ENCODE results near the gene HABP4.

HABP4 gene, protein sequence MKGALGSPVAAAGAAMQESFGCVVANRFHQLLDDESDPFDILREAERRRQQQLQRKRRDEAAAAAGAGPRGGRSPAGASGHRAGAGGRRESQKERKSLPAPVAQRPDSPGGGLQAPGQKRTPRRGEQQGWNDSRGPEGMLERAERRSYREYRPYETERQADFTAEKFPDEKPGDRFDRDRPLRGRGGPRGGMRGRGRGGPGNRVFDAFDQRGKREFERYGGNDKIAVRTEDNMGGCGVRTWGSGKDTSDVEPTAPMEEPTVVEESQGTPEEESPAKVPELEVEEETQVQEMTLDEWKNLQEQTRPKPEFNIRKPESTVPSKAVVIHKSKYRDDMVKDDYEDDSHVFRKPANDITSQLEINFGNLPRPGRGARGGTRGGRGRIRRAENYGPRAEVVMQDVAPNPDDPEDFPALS
- 3.5 to 13.1 (median 7.1) reads per million in 17 experiments for total RNA-seq

DNA sequence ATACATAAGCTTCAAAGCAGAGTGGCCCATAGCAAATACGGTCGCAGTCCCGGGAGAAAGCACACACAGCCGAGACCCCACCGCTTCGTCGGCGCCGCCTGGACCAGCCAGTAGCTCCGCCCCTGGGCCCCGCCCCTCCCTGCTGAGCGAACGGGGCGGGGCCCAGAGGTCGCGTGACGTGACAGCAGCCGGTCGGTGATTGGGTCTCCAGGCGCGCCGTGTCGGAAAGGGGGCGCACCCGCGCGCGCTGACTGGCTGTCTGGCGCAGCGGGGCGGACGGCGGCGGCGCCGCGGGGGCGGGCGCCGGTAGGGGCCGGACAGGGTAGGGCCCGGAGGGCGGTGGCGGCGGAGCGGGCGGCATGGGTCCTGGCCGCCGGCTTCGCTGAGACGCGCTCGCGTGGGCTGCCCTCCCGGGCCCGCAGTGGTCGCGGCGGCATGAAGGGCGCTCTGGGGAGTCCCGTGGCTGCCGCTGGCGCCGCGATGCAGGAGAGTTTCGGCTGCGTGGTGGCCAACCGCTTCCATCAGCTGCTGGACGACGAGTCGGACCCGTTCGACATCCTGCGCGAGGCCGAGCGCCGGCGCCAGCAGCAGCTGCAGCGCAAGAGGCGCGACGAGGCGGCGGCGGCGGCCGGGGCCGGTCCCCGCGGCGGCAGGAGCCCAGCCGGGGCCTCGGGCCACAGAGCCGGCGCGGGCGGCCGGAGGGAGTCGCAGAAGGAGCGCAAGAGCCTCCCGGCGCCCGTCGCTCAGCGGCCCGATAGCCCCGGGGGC lies at the start of gene HABP4:
Gene HABP4 (plus strand): TSS at position 325 of the 768 bp plus-strand sequence. CDS start 111 bp downstream, at position 436.
- DNase-seq: peak; percentile 97 to 99 (median 98)

DNA sequence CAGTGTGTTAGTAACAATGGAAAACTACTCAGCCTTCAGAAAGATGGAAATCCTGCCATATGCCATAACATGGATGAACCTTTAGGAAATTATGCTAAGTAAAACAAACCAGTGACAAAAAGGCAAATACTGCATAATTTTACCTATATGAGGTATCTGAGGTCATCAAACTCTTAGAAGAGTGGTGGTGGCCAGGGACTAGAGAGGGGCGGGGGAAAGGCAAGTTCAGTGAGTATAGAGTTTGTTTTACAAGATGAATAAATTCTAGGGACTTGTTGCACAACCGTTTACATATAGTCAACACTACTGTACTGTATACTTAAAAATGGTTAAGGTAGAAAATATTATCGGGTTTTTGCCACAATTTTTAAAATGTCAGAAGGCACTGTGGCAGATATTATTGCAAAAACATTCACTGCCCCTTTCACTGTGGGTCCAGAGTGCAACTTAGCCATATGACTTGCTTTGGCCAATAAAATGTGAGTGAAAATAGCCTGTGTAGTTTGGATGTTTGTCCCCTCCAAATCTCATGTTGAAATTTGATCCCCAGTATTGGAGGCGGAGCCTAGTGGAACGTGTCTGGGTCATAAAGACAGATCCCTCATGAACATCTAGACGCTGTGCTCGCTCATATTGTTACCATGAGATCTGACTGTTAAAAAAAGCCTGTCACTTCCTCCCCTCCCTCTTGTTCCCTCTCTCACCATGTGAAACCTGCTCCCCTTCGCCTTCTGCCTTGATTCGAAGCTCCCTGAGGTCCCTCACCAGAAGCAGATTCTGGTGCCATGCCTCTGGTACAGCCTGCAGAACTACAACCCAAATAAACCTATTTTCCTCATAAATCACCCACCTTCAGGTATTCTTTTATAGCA lies 41.3 kb upstream of the HABP4 start:
- DNase-seq: no peak

DNA sequence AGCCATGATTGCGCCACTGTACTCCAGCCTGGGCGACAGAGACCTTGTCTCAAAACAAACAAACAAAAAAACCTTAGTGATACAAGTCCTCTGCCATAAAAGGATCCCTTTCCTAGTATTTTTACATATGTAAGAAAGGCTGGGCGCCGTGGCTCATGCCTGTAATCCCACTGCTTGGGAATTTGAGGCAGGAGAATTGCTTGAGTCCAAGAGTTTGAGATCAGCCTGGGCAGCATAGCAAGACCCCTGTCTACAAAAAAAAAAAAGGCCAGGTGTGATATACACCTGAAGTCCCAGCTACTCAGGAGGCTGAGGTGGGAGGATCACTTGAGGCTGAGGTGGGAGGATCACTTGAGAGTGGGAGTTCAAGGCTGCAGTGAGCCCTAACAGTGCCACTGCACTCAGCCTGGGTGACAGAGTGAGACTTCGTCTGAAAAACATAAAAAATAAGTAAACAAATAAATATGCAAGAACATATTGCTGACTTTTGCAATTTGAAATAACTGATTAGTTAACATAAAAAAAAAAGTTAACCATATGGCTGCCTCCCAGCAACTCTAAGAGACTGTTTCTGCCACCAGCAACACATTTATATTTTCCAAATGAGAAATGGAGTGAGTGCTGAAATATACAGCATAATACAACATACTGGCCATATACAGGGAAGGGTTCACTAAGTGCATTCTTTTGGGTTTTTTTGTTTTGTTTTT lies 38.7 kb upstream of the HABP4 start:
- DNase-seq: no peak

DNA sequence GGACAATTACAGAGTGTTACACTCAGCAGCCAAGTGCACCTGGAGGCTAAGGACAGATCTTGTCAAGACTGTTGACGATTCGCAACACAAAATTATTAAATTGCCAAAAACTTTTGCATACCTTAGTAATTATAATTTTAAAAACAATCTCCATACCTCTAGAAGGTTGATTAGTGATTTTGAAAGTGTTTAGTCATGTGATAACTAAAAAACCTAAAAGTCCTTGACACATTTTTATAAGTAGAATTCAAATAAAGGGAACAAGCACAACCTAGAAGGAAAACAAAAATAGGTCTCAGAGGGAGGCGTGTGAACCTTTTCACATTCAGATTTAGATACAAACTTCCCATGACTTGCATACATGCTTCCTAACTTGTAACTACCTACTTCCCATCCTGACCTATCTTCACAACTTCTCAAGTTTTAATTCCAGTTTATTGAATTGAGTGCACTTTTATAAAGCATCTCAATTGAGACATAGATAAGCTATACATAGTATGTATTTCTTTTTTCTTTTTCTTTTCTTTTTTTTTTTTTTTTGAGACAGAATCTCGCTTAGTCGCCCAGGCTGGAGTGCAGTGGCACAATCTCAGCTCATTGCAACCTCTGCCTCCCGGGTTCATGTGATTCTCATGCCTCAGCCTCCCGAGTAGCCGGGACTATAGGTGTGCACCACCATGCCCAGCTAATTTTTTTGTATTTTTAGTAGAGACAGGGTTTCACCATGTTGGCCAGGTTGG lies 37.6 kb upstream of the HABP4 start:
- no peak for DNase-seq

DNA sequence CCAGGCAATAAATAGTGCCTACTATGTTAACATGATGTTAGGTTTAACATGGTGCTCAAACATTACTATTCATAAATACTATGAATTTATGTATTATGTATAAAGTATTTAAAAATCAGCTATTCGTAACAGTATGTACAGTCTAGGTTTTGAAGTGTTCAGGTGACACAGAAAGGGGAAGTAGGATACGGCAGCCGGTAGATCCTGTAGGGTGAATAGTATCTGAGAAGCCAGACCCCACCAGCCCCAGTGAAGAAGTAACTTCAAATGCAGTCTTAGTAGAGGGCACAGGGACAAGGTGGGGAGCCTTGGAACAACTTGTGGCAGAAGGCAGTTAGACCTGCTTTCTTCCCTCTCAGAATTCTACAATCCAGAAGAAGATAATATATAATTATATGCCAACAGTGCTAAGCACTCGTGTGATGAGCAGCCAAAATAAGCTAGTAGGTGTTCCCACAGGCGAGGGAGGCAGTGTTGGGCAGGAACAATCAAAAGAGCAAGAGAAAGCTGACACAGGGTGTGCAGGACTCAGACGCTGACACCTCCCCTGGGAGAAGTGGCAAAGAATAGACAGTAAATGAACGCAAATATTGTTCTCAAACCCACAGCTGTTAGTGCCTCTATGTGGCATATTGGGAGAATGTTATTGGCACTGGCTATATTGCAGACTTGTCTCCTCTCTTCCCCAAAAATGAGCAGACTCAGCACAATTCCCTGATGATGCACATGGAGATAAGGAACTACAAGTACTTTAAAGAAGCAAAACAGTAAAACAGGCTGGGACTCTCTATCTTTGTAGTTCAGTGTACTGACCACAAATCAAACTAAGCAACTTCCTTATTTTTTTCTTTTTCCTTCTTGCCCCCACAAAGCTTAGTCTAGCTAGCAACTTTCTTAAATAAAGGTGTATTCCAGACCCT lies 36.4 kb upstream of the HABP4 start:
- peak; percentile 67 to 89 (median 78) for DNase-seq

DNA sequence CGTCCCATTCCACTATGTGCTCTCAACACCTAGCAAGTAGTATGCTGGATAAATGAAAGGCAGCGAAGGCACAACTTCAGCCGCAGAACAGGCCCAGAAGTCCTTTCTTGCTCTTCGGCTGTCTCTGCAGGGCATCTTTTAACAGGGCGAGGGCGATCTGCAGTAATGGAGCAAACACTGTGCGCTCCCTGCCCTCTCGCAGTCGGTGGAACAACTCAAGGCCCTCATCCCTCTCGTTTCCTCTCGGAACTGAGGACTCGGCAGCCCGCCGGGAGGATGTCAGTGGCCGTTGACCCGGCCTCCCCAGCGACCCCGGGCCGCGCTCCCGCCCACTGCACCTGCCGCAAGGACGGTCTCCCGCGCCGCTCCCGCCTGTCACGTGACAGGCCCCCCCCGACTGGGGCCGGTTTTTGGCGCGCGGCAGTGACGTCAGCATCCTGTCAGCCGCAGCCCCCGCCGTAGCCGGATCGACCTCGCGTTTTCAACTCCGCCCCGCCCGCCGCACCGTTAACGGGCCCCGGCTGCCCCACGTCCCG lies 32.9 kb upstream of the HABP4 start:
- peak; percentile 84 to 95 (median 90) for DNase-seq

DNA sequence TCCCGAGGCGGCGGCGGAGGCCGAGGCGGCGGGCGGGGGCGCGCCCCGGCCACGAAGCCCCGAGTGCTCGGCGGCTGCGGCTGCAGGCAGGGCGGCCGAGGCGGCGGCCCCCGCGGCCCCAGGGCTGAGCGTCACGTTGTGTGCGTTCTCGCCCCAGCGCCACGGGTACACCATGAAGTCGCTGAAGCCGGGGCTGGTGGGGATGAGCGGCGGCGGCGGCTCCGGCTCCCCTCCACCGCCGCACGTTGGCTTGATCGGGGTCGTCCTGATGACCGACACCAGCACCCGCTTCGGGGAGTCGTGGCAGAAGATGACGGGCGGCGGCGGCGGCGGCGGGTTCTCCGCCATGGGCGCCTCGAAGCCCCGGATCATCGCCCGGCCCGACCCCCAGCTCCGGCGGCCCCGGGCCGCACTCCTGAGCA lies 32.3 kb upstream of the HABP4 start:
- DNase-seq: no peak

DNA sequence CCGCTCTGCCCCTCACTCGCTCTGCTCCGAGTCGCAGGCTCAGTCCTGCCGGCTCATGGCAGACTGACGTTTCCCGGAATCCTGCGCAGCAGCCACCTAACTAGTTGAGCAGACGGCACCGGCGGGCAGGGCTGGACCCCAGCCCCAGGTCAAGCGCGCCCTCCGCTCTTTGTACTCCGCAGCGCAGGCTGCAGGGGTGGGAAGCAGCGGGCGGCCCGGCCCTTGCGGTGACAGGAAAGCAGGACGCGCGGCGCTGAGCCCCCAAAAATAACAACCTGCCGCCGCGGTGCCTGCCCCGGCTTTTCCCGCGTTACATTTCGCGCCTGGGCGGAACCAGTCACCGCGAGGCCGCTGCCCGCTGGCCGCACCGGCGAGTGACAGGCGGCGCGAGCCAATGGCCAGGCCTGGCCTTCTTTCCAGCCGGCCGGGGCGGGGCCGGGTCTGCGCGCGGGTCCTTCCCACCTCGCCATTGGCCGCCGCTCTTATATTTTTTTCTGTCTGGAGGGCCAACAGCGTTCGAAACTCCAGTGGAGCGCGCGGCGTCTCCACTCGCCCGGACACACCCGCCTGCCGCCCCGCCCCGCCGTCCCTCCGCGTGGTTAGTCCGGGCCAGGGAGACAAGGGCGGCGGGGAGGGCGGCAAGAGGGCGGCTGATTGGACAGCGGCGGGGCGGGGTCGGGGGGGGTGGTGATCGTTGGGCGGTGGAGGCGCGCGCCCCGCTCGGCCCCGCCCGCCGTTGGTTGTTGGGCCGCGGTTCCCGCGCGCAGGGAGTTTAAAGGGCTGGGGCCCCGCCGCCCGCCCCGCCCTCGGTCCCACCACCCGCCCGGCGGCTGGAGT lies 31.7 kb upstream of the HABP4 start, which contains the start of gene ZNF367:
Gene ZNF367 (minus strand): TSS at position 288 of the 837 bp plus-strand sequence. CDS start 338 bp downstream, outside the sequence.
- peak; percentile 97 to 98 (median 98) for DNase-seq

DNA sequence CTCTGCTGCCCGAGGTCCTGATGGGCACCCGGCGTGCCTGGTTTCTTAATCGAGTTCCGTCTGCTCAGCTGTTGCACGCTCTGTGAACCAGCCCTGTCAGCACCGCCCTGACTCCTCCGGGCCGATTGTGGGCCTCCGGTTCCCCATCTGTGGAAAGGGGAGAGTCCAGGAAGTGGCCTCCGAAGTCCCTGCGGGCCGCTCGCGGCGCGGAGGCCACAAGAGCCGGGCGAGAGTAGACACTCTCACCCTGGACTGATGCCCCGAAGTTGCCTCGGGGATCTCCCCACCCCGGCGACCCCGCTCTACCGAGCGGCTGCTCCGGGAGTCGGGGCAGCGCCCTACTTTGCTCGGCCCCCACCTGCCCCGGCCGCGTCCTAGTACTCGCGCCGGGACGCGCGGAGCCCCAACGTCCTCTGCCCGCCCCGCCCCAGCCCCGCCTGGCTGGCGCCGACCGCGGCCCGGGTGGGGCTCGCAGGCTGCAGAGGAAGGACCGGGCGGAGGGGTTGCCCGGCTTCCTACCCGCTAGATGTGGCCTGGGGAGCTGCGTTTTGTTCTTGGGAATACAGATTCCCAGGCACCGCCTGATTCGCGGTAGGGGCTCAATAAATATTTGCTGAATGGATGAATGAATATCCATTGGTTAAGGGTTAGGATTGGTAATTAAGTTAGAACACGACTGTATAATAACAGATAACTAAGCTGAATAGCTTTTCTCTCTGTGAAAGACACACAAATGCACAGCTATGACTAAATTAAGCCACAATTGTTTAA lies 30.9 kb upstream of the HABP4 start:
- DNase-seq: peak; percentile 79 to 94 (median 92)

DNA sequence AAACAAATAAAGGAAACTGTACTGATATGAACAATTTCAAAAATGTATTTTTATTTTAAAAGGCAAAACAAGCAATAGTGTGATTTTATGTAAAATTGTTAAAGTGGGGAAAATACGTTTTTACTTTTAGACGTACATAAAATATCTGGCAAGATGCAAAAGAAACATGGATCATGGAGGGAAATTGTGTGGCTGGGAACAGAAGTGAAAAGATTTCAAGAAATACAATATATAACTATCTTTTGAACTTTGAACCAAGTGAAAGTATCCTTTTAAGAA lies 30.3 kb upstream of the HABP4 start:
- DNase-seq: peak in 1 of 4 experiments; percentile 14

DNA sequence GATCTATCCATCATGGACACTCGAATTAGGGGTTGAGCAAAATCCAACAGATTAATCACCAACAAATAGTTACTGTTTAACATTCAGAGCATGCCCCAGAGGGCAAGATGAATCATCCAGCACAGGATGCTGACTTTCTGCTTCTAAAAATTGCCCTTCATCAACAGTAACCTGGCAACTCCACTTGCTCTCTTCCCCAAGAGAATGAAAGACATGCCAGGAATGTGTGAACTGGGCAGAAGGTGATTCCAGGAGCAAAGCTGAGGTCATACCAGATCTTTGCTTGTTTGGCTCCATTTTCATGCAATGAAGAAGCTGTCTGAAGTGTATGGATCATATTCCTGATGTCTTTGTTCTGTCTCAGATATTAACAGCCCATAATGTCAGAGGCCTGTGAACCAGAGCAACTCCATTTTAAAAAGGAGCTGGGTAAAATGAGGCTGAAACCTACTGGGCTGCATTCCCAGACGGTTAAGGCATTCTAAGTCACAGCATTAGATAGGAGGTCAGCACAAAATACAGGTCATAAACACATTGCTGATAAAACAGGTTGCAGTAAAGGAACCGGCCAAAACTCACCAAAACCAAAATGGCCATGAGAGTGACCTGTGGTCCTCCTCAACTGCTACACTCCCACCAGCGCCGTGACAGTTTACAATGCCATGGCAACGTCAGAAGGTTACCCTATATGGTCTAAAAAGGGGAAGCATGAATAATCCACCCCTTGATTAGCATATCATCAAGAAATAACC lies 29.3 kb upstream of the HABP4 start:
- DNase-seq: peak; percentile 57 to 83 (median 66)

DNA sequence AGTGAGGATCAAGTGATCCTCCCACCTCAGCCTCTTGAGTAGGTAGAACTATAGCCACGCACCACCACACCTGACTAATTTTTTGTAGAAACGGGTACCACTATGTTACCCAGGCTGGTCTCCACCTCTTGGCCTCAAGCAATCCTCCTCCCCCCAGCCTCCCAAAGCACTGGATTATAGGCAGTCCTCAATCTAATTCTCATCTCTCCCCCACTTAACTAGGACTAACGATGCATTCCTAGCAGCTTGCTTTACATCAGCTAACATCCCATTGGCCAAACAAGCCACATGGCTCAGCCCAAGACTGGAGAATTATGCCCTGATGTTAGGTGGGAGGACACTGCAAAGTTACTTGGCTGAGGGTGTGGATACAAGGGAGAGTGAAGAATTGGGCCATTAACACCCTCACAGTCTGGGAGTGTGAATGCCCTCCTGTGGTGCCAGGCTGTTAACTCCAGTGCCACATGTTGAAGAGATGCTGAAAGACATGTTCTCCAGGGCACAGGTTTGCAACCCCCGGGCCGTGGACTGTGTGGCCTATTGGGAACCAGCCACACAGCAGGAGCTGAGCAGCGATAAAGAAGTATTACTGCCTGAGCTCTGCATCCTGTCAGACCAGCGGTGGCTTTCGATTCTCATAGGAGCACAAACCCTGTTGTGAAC lies 26.5 kb upstream of the HABP4 start:
- DNase-seq: no peak

DNA sequence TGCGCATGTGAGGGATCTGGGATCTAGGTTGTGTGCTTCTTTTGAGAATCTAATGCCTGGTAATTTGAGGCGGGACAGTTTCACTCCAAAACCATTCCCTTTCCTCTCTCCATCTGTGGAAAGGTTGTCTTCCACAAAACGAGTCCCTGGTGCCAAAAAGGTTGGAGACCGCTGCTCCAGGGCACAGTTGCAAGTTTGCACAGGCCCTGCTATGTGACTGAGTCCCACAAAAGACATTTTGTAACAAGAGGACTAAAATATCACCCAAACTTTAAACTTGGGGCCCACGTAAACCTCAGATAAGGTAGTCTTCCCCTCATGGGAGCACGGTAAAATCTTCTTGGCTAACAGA lies 26.0 kb upstream of the HABP4 start:
- DNase-seq: no peak

DNA sequence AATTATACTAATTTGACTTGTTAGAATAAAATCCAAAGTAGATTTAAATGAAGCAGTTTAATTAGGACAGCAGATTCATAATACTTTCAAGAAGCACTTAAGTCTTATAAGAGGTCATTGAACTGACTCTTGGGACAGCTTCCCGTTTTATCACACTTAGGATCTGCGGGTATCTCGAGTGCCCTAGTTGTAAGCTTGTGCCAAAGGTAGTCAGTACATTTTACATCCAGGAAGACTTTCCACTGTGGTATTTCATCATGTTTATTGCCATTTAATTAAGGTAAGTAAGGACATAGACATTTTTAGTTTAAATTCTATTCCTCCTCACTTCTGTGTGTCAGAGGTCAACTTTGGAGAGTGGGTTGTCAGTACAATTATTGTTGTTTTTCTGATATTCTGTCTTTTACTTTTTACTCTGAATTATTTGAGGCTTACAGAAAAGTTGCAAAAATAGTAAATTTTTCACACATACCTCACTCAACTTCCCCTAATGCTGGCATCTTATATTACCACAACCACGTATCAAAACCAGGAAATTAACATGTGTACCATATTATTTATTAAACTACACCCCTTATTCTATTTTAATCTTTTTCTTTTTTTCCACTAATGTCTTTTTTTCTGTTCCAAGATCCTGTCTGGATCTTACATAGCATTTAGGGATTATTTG lies 24.3 kb upstream of the HABP4 start:
- DNase-seq: peak in 3 of 4 experiments; percentile 25 to 38 (median 33)

DNA sequence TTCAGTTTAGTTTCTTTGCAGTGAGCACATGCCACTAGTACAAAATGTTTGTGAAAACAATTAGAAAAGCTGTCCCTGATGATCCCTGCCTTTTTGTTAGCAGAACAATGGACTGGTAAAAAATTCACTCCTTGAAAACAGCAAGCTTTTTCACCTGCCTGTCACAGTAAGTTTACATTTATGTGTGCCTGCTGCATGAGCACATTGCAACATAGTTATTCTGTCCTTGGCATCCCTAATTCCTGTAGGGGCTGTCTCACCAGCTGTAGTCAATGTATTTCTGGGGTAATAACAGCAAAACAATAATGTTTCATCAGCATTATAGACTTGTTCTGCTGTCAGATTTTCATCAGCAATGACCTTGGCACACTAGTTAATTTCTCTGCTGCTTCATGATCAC lies 20.2 kb upstream of the HABP4 start:
- DNase-seq: no peak

DNA sequence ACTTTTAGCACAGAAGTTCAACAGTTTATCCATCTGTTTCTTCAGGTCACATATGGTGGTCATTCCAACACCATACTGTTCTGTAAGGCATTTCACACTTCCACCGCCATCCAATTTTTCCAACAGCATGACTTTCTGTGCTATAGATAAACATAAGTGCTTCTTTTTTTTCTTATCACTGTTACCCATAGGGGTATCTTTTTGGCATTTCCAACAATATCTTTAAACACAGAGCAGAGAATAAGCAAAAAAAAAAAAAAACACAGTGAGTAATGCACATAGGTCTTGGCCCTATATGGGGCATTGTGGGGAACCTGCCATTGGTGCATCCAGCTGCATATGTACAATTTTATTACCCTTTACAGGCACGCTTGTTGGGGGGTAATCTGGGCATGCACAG lies 19.6 kb upstream of the HABP4 start:
- no peak for DNase-seq

All from suppressor macrophage (primary cell).